Measurements from ENCODE around the gene ACIN1.

The ACIN1 gene

DNA sequence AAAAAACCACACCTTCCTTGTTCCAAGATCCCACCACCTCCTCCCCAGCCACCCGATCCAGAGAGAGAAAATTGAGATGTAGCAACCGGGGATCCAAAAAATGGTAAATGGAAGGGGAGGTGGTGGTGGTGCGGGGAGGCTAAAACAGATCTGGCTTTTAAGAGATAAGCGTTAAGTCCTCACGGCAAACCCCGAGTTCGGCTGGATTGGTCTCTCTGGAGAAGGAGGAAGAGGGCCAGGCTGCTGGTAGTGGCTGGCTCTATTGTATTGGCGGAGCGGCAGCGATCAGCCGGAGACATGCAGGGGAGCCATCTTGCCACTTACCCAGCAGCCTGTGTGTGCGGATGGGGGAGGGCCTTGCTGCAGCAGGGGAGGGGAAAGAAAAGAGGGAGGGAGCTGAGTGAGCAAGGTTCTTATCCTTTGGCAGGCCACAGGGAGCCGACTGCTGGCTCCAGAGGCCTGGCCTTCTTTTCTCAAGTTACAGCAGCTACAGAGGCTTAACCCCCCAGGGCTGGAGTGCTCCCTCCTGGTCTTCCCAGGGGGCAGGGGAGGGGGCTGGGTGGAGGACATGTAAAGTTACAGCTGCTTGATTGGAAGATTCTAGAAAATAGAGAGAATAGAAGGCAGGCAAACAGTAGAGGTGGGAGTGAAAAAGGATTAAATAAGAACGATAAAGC is 23.6 kb downstream of the ACIN1 start:
- DNase-seq (ENCODE audit: low read depth), result peak; percentile 96
- peaks cover 70% of the 10 kb centered on the region for H3K36me3 ChIP-seq (ENCODE audit: control insufficient read depth, insufficient read depth, low read length, severe bottlenecking)
- H3K27me3 ChIP-seq (replicated peaks; ENCODE audit: control insufficient read depth, insufficient read depth, low read length), result no peaks in the 10 kb centered on the region
- no peaks in the 10 kb centered on the region for H3K9me3 ChIP-seq (ENCODE audit: control insufficient read depth, low read length)
- H3K4me3 ChIP-seq (ENCODE audit: low read length), result peak overlapping the region; percentile 95
- H3K4me1 ChIP-seq (ENCODE audit: control insufficient read depth, insufficient read depth, low read length), result peaks cover 62% of the 10 kb centered on the region
- H3K9ac ChIP-seq (ENCODE audit: low read length), result peak overlapping the region; percentile 99

GRCh38 chr14:23070262-23071129 is 24.4 kb downstream of the ACIN1 start:
- Histone ChIP-seq H3K9me3 (ENCODE audit: control insufficient read depth, low read length) (no peaks in the 10 kb centered on the region), H3K27me3 (replicated peaks; ENCODE audit: control insufficient read depth, insufficient read depth, low read length) (no peaks in the 10 kb centered on the region), H3K4me3 (ENCODE audit: low read length) (peak overlapping the region; percentile 95), H3K9ac (ENCODE audit: low read length) (peak overlapping the region; percentile 99), H3K4me1 (ENCODE audit: control insufficient read depth, insufficient read depth, low read length) (peaks cover 61% of the 10 kb centered on the region), H3K36me3 (ENCODE audit: control insufficient read depth, insufficient read depth, low read length, severe bottlenecking) (peaks cover 70% of the 10 kb centered on the region)
- DNase-seq (ENCODE audit: low read depth), result peak; percentile 49

DNA sequence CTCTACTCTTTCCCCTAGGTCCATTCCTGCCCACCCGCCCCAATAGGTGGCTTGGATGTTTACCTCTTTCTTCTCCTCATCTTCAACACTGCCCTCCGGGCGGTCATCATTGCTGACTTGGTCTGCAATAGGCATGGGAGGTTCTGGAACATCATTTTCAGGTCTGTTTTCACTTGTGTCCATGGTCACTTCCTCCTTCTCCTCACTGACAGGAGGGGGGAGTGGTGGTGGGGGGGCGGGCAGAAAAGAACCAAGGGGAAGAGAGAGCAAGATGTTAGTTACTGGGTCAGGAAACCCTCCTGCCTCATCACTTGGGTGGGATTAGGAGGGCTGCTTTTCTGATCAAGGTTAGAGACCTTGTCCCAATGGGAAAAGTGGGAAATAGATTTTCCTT is 25.5 kb downstream of the ACIN1 start:
- Histone ChIP-seq H3K9ac (ENCODE audit: low read length) (peak overlapping the region; percentile 63), H3K9me3 (ENCODE audit: control insufficient read depth, low read length) (no peaks in the 10 kb centered on the region), H3K27me3 (replicated peaks; ENCODE audit: control insufficient read depth, insufficient read depth, low read length) (no peaks in the 10 kb centered on the region), H3K4me1 (ENCODE audit: control insufficient read depth, insufficient read depth, low read length) (peaks cover 56% of the 10 kb centered on the region), H3K4me3 (ENCODE audit: low read length) (peak overlapping the region; percentile 9), H3K36me3 (ENCODE audit: control insufficient read depth, insufficient read depth, low read length, severe bottlenecking) (peaks cover 70% of the 10 kb centered on the region)
- no peak for DNase-seq (ENCODE audit: low read depth)

DNA sequence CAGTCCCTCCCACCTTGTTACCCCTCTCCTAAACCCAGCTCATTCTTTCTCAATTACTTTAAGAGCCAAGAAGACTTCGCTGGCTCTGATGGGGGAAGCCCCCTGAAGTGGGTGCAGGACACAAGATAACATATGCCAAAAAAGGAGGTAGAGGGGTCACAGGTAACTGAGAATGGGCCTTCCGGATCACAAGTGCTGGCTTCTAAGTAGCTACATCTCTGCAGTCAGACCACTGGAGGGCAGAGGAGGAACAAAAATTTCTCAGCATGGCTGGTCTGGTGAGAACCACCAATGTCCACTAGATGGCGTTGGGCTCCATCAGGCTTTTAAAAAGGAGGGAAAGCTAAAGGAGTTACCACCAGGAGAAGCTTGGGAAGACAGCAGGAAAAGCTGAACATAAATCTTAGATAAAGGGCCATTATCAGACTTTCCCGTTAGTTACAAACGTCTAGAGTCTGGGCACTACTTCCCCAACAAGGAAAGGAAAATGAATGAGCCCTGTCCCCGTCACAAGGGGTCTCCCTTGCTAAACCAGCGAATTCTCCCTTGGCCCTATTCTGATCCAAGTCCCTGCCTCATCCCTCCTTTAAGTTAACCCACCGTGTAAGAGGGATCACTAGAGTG is 26.0 kb downstream of the ACIN1 start:
- Histone ChIP-seq H3K4me1 (ENCODE audit: control insufficient read depth, insufficient read depth, low read length) (peaks cover 56% of the 10 kb centered on the region), H3K36me3 (ENCODE audit: control insufficient read depth, insufficient read depth, low read length, severe bottlenecking) (peaks cover 72% of the 10 kb centered on the region), H3K9ac (ENCODE audit: low read length) (peak overlapping the region; percentile 63), H3K9me3 (ENCODE audit: control insufficient read depth, low read length) (no peaks in the 10 kb centered on the region), H3K27me3 (replicated peaks; ENCODE audit: control insufficient read depth, insufficient read depth, low read length) (no peaks in the 10 kb centered on the region), H3K4me3 (ENCODE audit: low read length) (peak overlapping the region; percentile 51)
- DNase-seq (ENCODE audit: low read depth), result peak; percentile 96

DNA sequence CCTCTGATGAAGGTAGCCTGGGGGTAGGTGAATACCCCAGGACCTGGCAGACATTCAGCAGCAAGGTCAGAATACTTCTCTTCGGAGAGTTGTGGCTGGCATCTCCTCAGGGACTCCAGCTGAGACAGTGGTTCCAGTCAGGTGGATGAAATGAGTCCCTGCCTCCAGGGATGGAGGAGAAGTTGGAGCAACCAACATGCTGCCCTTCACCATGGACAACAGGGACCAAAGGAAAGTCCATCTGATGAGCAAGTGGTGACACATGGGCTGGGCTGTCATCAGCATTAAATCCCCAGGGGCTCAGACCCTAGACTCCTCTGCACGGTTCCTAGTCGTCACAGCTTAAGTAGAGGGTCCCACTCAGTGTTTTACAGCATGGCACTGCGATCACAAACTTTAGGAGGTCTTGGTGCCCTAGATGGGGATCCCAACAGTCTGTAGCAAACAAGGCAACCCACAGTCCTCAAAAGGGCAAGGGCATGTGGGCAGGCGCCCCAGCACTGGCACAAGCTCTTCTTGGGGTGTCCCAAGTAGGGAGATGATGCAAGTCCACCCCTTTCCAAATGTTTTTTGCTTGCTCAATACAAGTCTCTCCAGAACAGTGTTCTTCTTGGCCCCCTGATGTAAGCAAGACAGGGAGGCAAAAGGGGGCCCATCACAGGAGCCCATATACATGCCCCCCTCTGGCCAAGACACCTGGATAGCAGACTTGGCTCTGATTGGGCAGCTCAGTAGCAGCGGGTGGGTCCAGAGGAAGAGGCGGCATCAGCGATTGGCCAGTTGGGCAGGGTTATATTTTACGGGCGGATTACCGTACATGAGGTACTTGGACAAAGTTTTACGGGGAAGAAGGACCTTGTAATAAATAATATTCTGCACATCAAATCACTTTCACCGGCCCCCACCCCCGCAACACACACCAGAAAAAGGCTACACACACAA is 26.8 kb downstream of the ACIN1 start:
- H3K4me1 ChIP-seq (ENCODE audit: control insufficient read depth, insufficient read depth, low read length), result peaks cover 56% of the 10 kb centered on the region
- peaks cover 72% of the 10 kb centered on the region for H3K36me3 ChIP-seq (ENCODE audit: control insufficient read depth, insufficient read depth, low read length, severe bottlenecking)
- H3K27me3 ChIP-seq (replicated peaks; ENCODE audit: control insufficient read depth, insufficient read depth, low read length), result no peaks in the 10 kb centered on the region
- no peaks in the 10 kb centered on the region for H3K9me3 ChIP-seq (ENCODE audit: control insufficient read depth, low read length)
- H3K4me3 ChIP-seq (ENCODE audit: low read length), result peak overlapping the region; percentile 51
- no peak for DNase-seq (ENCODE audit: low read depth)
- H3K9ac ChIP-seq (ENCODE audit: low read length), result peak overlapping the region; percentile 48

- no peak overlapping the region for H3K4me3 ChIP-seq (ENCODE audit: low read length)
- no peaks in the 10 kb centered on the region for H3K9me3 ChIP-seq (ENCODE audit: control insufficient read depth, low read length)
- peaks cover 72% of the 10 kb centered on the region for H3K36me3 ChIP-seq (ENCODE audit: control insufficient read depth, insufficient read depth, low read length, severe bottlenecking)
- peak overlapping the region; percentile 16 for H3K9ac ChIP-seq (ENCODE audit: low read length)
- H3K4me1 ChIP-seq (ENCODE audit: control insufficient read depth, insufficient read depth, low read length), result peaks cover 52% of the 10 kb centered on the region
- DNase-seq (ENCODE audit: low read depth), result no peak
- no peaks in the 10 kb centered on the region for H3K27me3 ChIP-seq (replicated peaks; ENCODE audit: control insufficient read depth, insufficient read depth, low read length)
Measured at GRCh38 chr14:23066855-23067744, 27.8 kb downstream of the ACIN1 start.

DNA sequence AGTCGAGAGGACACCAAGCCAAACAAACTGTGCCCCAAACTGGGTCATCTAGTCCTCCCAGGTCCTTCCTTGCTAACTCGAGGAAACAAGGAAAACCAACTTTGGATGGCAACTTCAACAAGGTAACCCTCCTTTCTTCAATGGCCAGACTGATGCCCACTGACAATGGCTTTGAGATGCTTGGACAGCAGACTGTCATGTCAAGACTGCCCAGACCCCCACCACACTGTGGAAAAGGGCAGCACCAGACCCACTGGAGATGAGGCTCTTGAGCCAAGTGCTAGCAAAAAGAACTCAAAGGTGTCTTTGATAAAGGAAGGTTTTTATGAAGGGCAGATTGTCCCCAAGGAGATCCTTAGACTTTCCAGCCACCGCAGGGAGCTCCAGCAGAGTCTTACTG is 28.6 kb downstream of the ACIN1 start:
- H3K27me3 ChIP-seq (replicated peaks; ENCODE audit: control insufficient read depth, insufficient read depth, low read length), result no peaks in the 10 kb centered on the region
- no peak for DNase-seq (ENCODE audit: low read depth)
- peak overlapping the region; percentile 16 for H3K9ac ChIP-seq (ENCODE audit: low read length)
- no peaks in the 10 kb centered on the region for H3K9me3 ChIP-seq (ENCODE audit: control insufficient read depth, low read length)
- peaks cover 72% of the 10 kb centered on the region for H3K36me3 ChIP-seq (ENCODE audit: control insufficient read depth, insufficient read depth, low read length, severe bottlenecking)
- no peak overlapping the region for H3K4me3 ChIP-seq (ENCODE audit: low read length)
- H3K4me1 ChIP-seq (ENCODE audit: control insufficient read depth, insufficient read depth, low read length), result peaks cover 50% of the 10 kb centered on the region

DNA sequence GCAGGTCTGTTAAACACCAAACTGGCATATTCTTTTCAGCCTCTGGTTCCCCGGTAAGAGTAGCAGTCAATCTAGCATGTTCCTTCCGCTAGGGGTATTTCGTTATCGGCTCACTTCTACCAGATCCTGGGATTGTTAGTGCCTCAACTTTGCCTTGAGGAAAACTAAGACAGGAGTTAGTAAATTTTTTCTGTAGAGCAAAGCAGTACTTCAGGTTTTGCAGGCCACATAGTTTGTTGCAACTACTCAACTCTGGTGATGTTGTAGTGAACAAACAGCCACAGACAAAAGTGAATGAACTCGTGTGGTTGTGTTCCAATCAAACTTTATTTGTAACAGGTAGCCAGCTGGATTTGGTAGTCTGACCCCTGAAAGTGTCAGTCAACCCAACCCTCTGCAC is 31.3 kb downstream of the ACIN1 start:
- peaks cover 29% of the 10 kb centered on the region for H3K4me1 ChIP-seq (ENCODE audit: control insufficient read depth, insufficient read depth, low read length)
- no peak for DNase-seq (ENCODE audit: low read depth)
- H3K4me3 ChIP-seq (ENCODE audit: low read length), result no peak overlapping the region
- no peak overlapping the region for H3K9ac ChIP-seq (ENCODE audit: low read length)
- no peaks in the 10 kb centered on the region for H3K27me3 ChIP-seq (replicated peaks; ENCODE audit: control insufficient read depth, insufficient read depth, low read length)
- H3K9me3 ChIP-seq (ENCODE audit: control insufficient read depth, low read length), result no peaks in the 10 kb centered on the region
- H3K36me3 ChIP-seq (ENCODE audit: control insufficient read depth, insufficient read depth, low read length, severe bottlenecking), result peaks cover 92% of the 10 kb centered on the region

DNA sequence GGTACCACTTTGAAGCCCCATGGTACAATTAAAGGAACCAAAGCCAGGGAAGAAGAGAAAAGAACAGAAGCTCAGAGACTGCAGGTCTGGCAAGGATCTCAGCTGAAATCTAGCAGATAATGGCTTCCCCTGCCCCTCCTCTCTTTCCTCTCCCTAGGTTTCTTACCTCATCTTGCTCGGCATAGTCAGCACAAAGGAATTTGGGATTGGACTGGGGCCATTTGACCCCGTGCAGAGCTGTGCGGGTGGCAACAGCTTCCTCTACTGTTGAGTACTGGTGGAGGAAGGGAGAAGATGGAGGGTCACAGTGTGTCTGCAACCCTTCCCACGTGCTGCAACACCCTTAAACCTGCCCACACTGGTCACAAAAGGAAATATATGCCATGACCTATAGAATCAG is 32.9 kb downstream of the ACIN1 start:
- Histone ChIP-seq H3K9ac (ENCODE audit: low read length) (no peak overlapping the region), H3K4me1 (ENCODE audit: control insufficient read depth, insufficient read depth, low read length) (peaks cover 19% of the 10 kb centered on the region), H3K4me3 (ENCODE audit: low read length) (no peak overlapping the region), H3K36me3 (ENCODE audit: control insufficient read depth, insufficient read depth, low read length, severe bottlenecking) (peaks cover 83% of the 10 kb centered on the region), H3K9me3 (ENCODE audit: control insufficient read depth, low read length) (no peaks in the 10 kb centered on the region), H3K27me3 (replicated peaks; ENCODE audit: control insufficient read depth, insufficient read depth, low read length) (no peaks in the 10 kb centered on the region)
- DNase-seq (ENCODE audit: low read depth), result peak; percentile 87
